SK-N-SH treated with all-trans-retinoic acid at 6 μM for 48 hours (cell line): Measurements from ENCODE around the gene NR1I3.
A peak's percentile ranks its signal among the peaks of the same experiment; 100 is the strongest.

Experiments
- ATAC-seq: fragments of 200-7000 bp; cut with Tn5 transposase; 3 replicates; pipeline ENCODE4 v1.9.1; 2020; ENCODE audit warnings: mild to moderate bottlenecking, moderate library complexity
- ARNTL ChIP-seq: fragments of 450-650 bp; formaldehyde crosslinking; IDR thresholded peaks from 2 replicates; pipeline ENCODE4 v1.5.0; 2020; ENCODE audit warnings: low read depth, mild to moderate bottlenecking, moderate library complexity, borderline replicate concordance
- BACH2 ChIP-seq: fragments of 250-450 bp; sonication (Bioruptor Pico); IDR thresholded peaks from 2 replicates; pipeline ENCODE4 v1.9.0; 2021; ENCODE audit warnings: mild to moderate bottlenecking, borderline replicate concordance
- CREB5 ChIP-seq: fragments of 250-450 bp; sonication (Bioruptor Pico); IDR thresholded peaks from 2 replicates; pipeline ENCODE4 v1.5.1; 2020; ENCODE audit warnings: low read depth, mild to moderate bottlenecking, moderate library complexity
- CSDC2 ChIP-seq: fragments of 250-450 bp; sonication (Bioruptor Pico); IDR thresholded peaks from 2 replicates; pipeline ENCODE4 v1.5.0; 2020; ENCODE audit warnings: mild to moderate bottlenecking, moderate library complexity
- ESRRG ChIP-seq: fragments of 250-450 bp; sonication (Bioruptor Pico); IDR thresholded peaks from 2 replicates; pipeline ENCODE4 v1.6.1; 2021; ENCODE audit warnings: mild to moderate bottlenecking
- GLIS3 ChIP-seq: fragments of 250-450 bp; sonication (Bioruptor Pico); IDR thresholded peaks from 2 replicates; pipeline ENCODE4 v1.5.0; 2020; ENCODE audit warnings: mild to moderate bottlenecking, moderate library complexity
- ISL1 ChIP-seq: fragments of 250-450 bp; sonication (Bioruptor Pico); IDR thresholded peaks from 2 replicates; pipeline ENCODE4 v2.1.2; 2022; ENCODE audit warnings: mild to moderate bottlenecking, moderate library complexity
- PPARA ChIP-seq: fragments of 250-450 bp; sonication (Bioruptor Pico); IDR thresholded peaks from 2 replicates; pipeline ENCODE4 v1.5.0; 2020; ENCODE audit warnings: mild to moderate bottlenecking, borderline replicate concordance
- RARB ChIP-seq: fragments of 250-450 bp; sonication (Bioruptor Pico); IDR thresholded peaks from 2 replicates; pipeline ENCODE4 v1.8.0; 2021; ENCODE audit warnings: mild to moderate bottlenecking, moderate library complexity
- SNAI2 ChIP-seq: fragments of 250-450 bp; sonication (Bioruptor Pico); IDR thresholded peaks from 2 replicates; pipeline ENCODE4 v1.5.0; 2020; ENCODE audit warnings: mild to moderate bottlenecking, moderate library complexity
- TCF4 ChIP-seq: fragments of 250-450 bp; sonication (Bioruptor Pico); IDR thresholded peaks from 2 replicates; pipeline ENCODE4 v1.8.0; 2021; ENCODE audit warnings: mild to moderate bottlenecking, moderate library complexity, borderline replicate concordance
- TOX ChIP-seq: fragments of 250-450 bp; sonication (Bioruptor Pico); IDR thresholded peaks from 2 replicates; pipeline ENCODE4 v1.8.0; 2021; ENCODE audit warnings: mild to moderate bottlenecking, moderate library complexity, borderline replicate concordance
- ZC3H10 ChIP-seq: fragments of 250-450 bp; sonication (Bioruptor Pico); IDR thresholded peaks from 2 replicates; pipeline ENCODE4 v1.5.1; 2021; ENCODE audit warnings: mild to moderate bottlenecking, moderate library complexity
- ZFP3 ChIP-seq: fragments of 250-450 bp; sonication (Bioruptor Pico); IDR thresholded peaks from 2 replicates; pipeline ENCODE4 v1.5.0; 2020; ENCODE audit warnings: mild to moderate bottlenecking, moderate library complexity
- ZFP30 ChIP-seq: fragments of 450-650 bp; formaldehyde crosslinking; IDR thresholded peaks from 2 replicates; pipeline ENCODE4 v1.5.0; 2022; ENCODE audit warnings: mild to moderate bottlenecking, moderate library complexity
- ZNF565 ChIP-seq: fragments of 450-650 bp; formaldehyde crosslinking; conservative IDR thresholded peaks from 2 replicates; pipeline ENCODE4 v1.5.0; 2020; ENCODE audit warnings: low read depth, mild to moderate bottlenecking, moderate library complexity
- ZNF70 ChIP-seq: fragments of 450-650 bp; formaldehyde crosslinking; IDR thresholded peaks from 2 replicates; pipeline ENCODE4 v1.5.0; 2020; ENCODE audit warnings: mild to moderate bottlenecking, moderate library complexity
- ZNF8 ChIP-seq: fragments of 450-650 bp; formaldehyde crosslinking; IDR thresholded peaks from 2 replicates; pipeline ENCODE4 v1.5.0; 2020; ENCODE audit warnings: mild to moderate bottlenecking, moderate library complexity
- TF ChIP-seq, protein P1 (sequence below): fragments of 250-450 bp; sonication (Bioruptor Pico); IDR thresholded peaks from 2 replicates; pipeline ENCODE4 v1.8.0; 2020; ENCODE audit warnings: mild to moderate bottlenecking, moderate library complexity, borderline replicate concordance
- TF ChIP-seq, protein P2 (sequence below): fragments of 250-450 bp; sonication (Bioruptor Pico); IDR thresholded peaks from 2 replicates; pipeline ENCODE4 v1.8.0; 2021; ENCODE audit warnings: low read depth, mild to moderate bottlenecking, moderate library complexity, borderline replicate concordance
- TF ChIP-seq, protein P3 (sequence below): fragments of 250-450 bp; sonication (Bioruptor Pico); IDR thresholded peaks from 2 replicates; pipeline ENCODE4 v1.5.0; 2020; ENCODE audit warnings: mild to moderate bottlenecking, moderate library complexity

Gene NR1I3

DNA sequence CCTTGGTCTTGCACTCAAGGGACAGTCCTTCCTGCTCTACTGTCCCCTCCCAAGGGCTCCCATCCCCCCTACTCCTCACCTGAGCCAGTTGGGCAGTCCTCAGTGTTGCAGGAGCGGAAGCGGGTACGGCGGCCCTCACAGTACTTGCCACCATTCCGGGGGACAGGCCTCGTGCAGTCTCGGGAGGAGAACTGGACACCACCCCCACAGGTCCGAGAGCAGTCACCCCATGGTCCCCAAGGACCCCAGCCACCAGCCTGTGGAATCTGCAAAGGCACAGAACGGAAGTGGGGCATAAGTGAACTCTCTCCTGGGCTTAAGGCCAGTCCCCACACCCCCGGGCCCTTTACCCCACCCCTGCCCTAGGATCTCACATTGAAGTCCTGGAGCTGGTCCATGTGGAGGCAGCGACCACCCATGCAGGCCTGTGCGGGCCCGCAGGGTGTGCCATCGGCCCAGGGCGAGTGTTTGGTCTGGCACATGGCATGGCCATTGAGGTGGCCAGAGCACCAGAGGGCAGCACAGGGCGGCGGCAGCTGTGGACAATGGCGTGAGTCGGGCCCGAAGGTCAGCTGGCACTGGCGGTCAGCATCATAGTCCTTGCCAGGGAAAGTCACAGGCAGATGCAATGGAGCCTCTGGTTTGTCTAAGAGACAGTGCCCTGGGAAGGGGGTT, 44.3 kb downstream of the NR1I3 start:
- TF ChIP-seq ZFP30 (CRISPR knock-in tag) (no peak), BACH2 (CRISPR knock-in tag) (no peak), ZNF565 (no peak), SNAI2 (CRISPR knock-in tag) (no peak), CREB5 (CRISPR knock-in tag) (no peak), ZC3H10 (no peak), CSDC2 (CRISPR knock-in tag) (no peak), ESRRG (CRISPR knock-in tag) (no peak), RARB (CRISPR knock-in tag) (no peak), ISL1 (no peak), TOX (no peak), ZNF8 (CRISPR knock-in tag) (no peak), PPARA (no peak), GLIS3 (CRISPR knock-in tag) (no peak), ZNF70 (CRISPR knock-in tag) (no peak), TCF4 (CRISPR knock-in tag) (no peak)
- TF ChIP-seq, protein P1, sequence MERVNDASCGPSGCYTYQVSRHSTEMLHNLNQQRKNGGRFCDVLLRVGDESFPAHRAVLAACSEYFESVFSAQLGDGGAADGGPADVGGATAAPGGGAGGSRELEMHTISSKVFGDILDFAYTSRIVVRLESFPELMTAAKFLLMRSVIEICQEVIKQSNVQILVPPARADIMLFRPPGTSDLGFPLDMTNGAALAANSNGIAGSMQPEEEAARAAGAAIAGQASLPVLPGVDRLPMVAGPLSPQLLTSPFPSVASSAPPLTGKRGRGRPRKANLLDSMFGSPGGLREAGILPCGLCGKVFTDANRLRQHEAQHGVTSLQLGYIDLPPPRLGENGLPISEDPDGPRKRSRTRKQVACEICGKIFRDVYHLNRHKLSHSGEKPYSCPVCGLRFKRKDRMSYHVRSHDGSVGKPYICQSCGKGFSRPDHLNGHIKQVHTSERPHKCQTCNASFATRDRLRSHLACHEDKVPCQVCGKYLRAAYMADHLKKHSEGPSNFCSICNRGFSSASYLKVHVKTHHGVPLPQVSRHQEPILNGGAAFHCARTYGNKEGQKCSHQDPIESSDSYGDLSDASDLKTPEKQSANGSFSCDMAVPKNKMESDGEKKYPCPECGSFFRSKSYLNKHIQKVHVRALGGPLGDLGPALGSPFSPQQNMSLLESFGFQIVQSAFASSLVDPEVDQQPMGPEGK (CRISPR knock-in tag) = no peak
- TF ChIP-seq, all 23 proteins: peak for 0
- no peak for ATAC-seq

- TF ChIP-seq ZNF70 (CRISPR knock-in tag) = no peak
- no peak for TF ChIP-seq ESRRG (CRISPR knock-in tag)
- no peak for TF ChIP-seq ZFP3 (CRISPR knock-in tag)
- no peak for TF ChIP-seq GLIS3 (CRISPR knock-in tag)
- TF ChIP-seq PPARA = no peak
- TF ChIP-seq, protein P2, sequence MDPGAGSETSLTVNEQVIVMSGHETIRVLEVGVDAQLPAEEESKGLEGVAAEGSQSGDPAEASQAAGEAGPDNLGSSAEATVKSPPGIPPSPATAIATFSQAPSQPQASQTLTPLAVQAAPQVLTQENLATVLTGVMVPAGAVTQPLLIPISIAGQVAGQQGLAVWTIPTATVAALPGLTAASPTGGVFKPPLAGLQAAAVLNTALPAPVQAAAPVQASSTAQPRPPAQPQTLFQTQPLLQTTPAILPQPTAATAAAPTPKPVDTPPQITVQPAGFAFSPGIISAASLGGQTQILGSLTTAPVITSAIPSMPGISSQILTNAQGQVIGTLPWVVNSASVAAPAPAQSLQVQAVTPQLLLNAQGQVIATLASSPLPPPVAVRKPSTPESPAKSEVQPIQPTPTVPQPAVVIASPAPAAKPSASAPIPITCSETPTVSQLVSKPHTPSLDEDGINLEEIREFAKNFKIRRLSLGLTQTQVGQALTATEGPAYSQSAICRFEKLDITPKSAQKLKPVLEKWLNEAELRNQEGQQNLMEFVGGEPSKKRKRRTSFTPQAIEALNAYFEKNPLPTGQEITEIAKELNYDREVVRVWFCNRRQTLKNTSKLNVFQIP (CRISPR knock-in tag) = no peak
- TF ChIP-seq ARNTL (CRISPR knock-in tag) = no peak
- TF ChIP-seq ZC3H10 = no peak
- TF ChIP-seq BACH2 (CRISPR knock-in tag) = no peak
- no peak for TF ChIP-seq CREB5 (CRISPR knock-in tag)
- no peak for TF ChIP-seq ZNF8 (CRISPR knock-in tag)
- TF ChIP-seq SNAI2 (CRISPR knock-in tag) = no peak
- ATAC-seq = peak; percentile 63
These were observed 45.2 kb downstream of the NR1I3 start for GRCh38 chr1:161192476-161193465.

- no peak for ATAC-seq
- TF ChIP-seq ZNF8 (CRISPR knock-in tag) (no peak), TOX (no peak), ARNTL (CRISPR knock-in tag) (no peak), PPARA (no peak), ISL1 (no peak), BACH2 (CRISPR knock-in tag) (no peak), GLIS3 (CRISPR knock-in tag) (no peak), ESRRG (CRISPR knock-in tag) (no peak)
- TF ChIP-seq, protein P3, sequence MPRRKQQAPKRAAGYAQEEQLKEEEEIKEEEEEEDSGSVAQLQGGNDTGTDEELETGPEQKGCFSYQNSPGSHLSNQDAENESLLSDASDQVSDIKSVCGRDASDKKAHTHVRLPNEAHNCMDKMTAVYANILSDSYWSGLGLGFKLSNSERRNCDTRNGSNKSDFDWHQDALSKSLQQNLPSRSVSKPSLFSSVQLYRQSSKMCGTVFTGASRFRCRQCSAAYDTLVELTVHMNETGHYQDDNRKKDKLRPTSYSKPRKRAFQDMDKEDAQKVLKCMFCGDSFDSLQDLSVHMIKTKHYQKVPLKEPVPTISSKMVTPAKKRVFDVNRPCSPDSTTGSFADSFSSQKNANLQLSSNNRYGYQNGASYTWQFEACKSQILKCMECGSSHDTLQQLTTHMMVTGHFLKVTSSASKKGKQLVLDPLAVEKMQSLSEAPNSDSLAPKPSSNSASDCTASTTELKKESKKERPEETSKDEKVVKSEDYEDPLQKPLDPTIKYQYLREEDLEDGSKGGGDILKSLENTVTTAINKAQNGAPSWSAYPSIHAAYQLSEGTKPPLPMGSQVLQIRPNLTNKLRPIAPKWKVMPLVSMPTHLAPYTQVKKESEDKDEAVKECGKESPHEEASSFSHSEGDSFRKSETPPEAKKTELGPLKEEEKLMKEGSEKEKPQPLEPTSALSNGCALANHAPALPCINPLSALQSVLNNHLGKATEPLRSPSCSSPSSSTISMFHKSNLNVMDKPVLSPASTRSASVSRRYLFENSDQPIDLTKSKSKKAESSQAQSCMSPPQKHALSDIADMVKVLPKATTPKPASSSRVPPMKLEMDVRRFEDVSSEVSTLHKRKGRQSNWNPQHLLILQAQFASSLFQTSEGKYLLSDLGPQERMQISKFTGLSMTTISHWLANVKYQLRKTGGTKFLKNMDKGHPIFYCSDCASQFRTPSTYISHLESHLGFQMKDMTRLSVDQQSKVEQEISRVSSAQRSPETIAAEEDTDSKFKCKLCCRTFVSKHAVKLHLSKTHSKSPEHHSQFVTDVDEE (CRISPR knock-in tag) = no peak
- TF ChIP-seq, protein P1 (CRISPR knock-in tag) = no peak
These were observed 46.0 kb downstream of the NR1I3 start for GRCh38 chr1:161191971-161192370.
